Measurements from ENCODE around the gene RAC3. TPM values are rescaled to one million over a fixed set of nuclear protein-coding genes. Genes with fewer than 3 reads are reported as not detected.

Gene RAC3
- total RNA-seq, 4 donors from 2014 or later = 13.7 to 34.1 (median 14.8) TPM

DNA sequence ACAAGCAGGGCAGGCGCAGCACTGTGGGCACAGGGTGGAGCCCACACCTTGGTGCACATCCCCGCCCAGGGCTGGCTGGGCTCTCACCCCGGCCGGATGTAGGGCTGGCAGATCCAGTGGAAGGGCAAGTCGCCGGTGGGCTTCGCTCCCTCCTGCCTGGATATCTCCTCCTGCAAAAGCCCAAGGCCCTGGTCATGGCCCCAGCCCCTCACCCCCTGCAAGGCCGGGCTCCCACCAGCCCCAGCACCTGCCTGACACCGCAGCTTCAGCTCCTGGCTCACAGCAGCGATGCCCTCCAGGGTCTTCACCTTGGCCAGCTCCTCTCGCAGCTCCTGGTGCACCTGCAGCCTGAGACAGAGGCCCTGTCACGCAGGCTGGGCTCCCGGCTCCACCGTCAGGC, 29.1 kb downstream of the RAC3 start:
- DNase-seq (ENCODE audit: low spot score in 2 of 2) = no peak
- Histone ChIP-seq H3K9me3 (no peaks in the 10 kb centered on the region), H3K4me3 (no peak overlapping the region), H3K27me3 (no peaks in the 10 kb centered on the region), H3K36me3 (peaks cover 83% of the 10 kb centered on the region), H3K4me1 (peaks cover 29% of the 10 kb centered on the region), H3K27ac (no peak overlapping the region)
- TF ChIP-seq, protein P1, sequence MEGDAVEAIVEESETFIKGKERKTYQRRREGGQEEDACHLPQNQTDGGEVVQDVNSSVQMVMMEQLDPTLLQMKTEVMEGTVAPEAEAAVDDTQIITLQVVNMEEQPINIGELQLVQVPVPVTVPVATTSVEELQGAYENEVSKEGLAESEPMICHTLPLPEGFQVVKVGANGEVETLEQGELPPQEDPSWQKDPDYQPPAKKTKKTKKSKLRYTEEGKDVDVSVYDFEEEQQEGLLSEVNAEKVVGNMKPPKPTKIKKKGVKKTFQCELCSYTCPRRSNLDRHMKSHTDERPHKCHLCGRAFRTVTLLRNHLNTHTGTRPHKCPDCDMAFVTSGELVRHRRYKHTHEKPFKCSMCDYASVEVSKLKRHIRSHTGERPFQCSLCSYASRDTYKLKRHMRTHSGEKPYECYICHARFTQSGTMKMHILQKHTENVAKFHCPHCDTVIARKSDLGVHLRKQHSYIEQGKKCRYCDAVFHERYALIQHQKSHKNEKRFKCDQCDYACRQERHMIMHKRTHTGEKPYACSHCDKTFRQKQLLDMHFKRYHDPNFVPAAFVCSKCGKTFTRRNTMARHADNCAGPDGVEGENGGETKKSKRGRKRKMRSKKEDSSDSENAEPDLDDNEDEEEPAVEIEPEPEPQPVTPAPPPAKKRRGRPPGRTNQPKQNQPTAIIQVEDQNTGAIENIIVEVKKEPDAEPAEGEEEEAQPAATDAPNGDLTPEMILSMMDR (IDR thresholded peaks at IDR 0.05) = no peak
- TF ChIP-seq POLR2AphosphoS5 (IDR thresholded peaks at IDR 0.05) = no peak
- TF ChIP-seq POLR2A (IDR thresholded peaks at IDR 0.05) = no peak
- no peak for TF ChIP-seq EP300 (IDR thresholded peaks at IDR 0.05)
- WGBS = 78% methylated on average over 6 of the region's 14 CpGs

DNA sequence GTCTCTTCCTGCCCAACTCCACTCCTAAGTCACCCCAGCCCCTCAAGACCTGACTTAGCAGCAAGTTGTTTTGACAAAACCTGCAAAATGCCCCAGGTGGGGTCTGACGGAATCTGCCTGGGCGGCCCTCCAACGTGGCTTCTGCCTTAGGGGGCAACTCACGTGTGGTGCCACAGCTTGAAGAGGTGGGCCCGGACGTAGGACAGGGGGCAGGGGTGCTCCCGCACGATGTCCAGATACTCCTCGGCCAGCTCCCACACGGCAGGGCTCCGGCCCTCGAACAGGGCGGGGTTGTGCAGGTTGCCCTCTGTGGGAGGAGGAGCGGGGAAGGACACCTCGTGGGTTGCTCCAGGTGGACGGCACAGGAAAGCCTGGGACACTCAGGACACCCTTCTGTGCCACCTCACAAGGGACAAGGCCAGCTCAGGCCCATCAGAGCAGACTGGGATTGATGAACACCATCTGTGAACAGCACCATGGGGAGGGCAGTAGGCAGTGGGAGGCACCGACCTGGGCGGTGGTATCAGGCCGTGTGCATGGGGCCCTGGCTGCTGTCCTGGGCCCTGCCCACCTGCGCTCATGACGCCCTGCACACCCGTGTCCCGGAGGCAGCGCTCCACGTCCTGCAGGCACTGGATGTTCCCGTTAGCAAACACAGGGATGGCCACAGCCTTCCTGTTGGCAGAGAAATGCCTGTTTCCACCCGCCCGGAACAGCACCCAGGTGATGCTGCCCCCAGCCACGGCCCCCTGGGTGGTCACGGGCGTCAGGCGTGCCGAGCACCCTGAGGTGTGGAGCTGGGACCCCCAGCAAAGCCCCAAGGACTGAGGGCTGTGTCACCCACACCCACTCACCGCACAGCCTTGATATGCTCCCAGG, 29.8 kb downstream of the RAC3 start:
- Histone ChIP-seq H3K4me1 (peaks cover 34% of the 10 kb centered on the region), H3K27me3 (no peaks in the 10 kb centered on the region), H3K9me3 (no peaks in the 10 kb centered on the region), H3K27ac (no peak overlapping the region), H3K36me3 (peaks cover 76% of the 10 kb centered on the region), H3K4me3 (no peak overlapping the region)
- DNase-seq (ENCODE audit: low spot score in 2 of 2) = no peak
- 91% methylated on average over 13 of the region's 34 CpGs for WGBS
- TF ChIP-seq POLR2A (IDR thresholded peaks at IDR 0.05) = no peak
- TF ChIP-seq POLR2AphosphoS5 (IDR thresholded peaks at IDR 0.05) = no peak
- TF ChIP-seq, protein P1 (IDR thresholded peaks at IDR 0.05) = no peak
- no peak for TF ChIP-seq EP300 (IDR thresholded peaks at IDR 0.05)

DNA sequence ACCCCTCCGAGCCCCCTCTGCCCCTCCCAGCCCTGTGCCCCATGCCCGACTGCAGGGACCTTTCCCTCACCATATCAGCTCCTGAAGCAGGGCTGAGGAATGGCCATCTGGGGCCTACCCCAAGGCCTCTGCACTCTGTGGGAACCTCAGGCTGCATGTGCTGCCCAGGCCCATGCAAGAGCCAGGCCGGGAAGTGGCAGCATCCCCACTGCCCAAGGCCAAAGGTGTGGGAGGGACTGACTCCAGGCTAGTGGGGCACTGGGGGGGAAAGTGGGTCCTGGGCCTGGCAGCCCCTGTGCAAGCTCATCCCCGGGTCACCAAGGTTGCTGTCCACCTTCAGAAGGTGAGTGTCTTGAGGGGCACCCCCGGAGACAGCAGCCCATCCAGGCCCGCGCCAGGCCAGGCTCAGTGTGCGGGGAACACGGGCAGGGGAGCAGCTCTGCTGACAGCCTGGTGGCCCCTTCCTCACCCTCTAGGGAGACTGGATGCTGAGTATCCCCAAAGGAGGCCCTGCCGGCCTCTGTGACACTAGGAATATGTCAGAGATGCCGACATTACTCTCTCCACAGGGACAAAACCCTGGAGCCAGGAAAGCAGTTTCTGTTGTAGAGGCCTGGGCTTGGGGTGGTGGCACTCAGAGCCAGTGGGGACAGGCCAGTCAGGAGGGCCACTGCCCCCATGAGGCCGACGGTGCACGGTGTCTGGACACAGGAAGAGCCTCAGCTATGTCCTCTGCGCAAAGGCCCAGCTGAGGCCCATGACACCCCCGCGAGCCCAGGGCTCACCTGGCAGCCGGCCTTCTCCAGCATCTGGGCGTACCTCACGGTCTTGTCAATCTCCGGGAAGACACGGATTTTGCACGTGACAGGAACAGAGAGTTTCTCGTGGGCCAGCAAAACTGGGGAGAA, 30.9 kb downstream of the RAC3 start:
- Histone ChIP-seq H3K27me3 (no peaks in the 10 kb centered on the region), H3K4me3 (no peak overlapping the region), H3K36me3 (peaks cover 66% of the 10 kb centered on the region), H3K9me3 (no peaks in the 10 kb centered on the region), H3K27ac (no peak overlapping the region), H3K4me1 (peaks cover 38% of the 10 kb centered on the region)
- 88% methylated on average over 12 of the region's 24 CpGs for WGBS
- no peak for DNase-seq (ENCODE audit: low spot score in 2 of 2)
- no peak for TF ChIP-seq POLR2AphosphoS5 (IDR thresholded peaks at IDR 0.05)
- TF ChIP-seq EP300 (IDR thresholded peaks at IDR 0.05) = no peak
- TF ChIP-seq, protein P1 (IDR thresholded peaks at IDR 0.05) = no peak
- no peak for TF ChIP-seq POLR2A (IDR thresholded peaks at IDR 0.05)

DNA sequence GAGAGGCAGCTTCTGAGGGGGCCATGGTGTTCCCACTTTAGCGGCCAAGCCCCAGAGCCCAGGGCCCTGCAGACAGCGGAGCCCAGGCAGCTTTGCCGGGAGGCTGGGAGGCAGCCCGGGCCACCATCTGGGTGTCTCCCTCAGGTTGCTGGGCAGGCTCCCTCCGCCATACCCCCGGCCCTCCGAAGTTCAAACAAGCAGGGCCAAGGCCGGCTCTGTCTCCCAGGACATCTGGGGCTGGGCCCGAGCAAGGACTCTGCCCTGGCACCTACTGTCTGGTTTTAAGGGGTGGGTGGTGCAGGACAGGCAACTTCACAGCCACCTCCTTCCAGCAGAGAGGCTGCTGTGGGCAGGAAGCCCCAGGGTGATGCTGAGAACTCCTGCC, 31.5 kb downstream of the RAC3 start:
- no peak for DNase-seq (ENCODE audit: low spot score in 2 of 2)
- Histone ChIP-seq H3K27ac (no peak overlapping the region), H3K36me3 (peaks cover 60% of the 10 kb centered on the region), H3K4me1 (peaks cover 38% of the 10 kb centered on the region), H3K9me3 (no peaks in the 10 kb centered on the region), H3K27me3 (no peaks in the 10 kb centered on the region), H3K4me3 (no peak overlapping the region)
- 86% methylated on average over 5 of the region's 9 CpGs for WGBS
- TF ChIP-seq, protein P1 (IDR thresholded peaks at IDR 0.05) = no peak
- no peak for TF ChIP-seq POLR2A (IDR thresholded peaks at IDR 0.05)
- TF ChIP-seq EP300 (IDR thresholded peaks at IDR 0.05) = no peak
- TF ChIP-seq POLR2AphosphoS5 (IDR thresholded peaks at IDR 0.05) = no peak
